Suprapubic skin (tissue), 4 donors: Measurements from ENCODE around the gene ANTXR1. TPM values are rescaled to one million over a fixed set of nuclear protein-coding genes. Genes with fewer than 3 reads are reported as not detected.

Source experiments
- DNase-seq, 2 donors: peaks; one replicate each; pipeline ENCODE4 v3.0.0-alpha.2; 2019; ENCODE audit warnings: low spot score in 2 of 2
- H3K27ac ChIP-seq: fragments of 200-600 bp; sonication (generic); one replicate; pipeline ENCODE4 v1.5.1; 2019
- H3K27me3 ChIP-seq: fragments of 200-600 bp; sonication (generic); one replicate; pipeline ENCODE4 v1.5.1; 2019
- H3K36me3 ChIP-seq: fragments of 200-600 bp; sonication (generic); one replicate; pipeline ENCODE4 v1.5.1; 2019
- H3K4me1 ChIP-seq: fragments of 200-600 bp; sonication (generic); one replicate; pipeline ENCODE4 v1.5.1; 2019
- H3K4me3 ChIP-seq: fragments of 200-600 bp; sonication (generic); one replicate; pipeline ENCODE4 v1.5.1; 2019; ENCODE audit warnings: mild to moderate bottlenecking
- H3K9me3 ChIP-seq: fragments of 200-600 bp; sonication (generic); one replicate; pipeline ENCODE4 v1.5.1; 2019
- EP300 ChIP-seq: sonication (generic); formaldehyde crosslinking; IDR thresholded peaks from one replicate; pipeline ENCODE4 v1.6.1; 2017; ENCODE audit warnings: antibody characterized with exemption
- POLR2A ChIP-seq, 2 donors: fragments of 450-650 bp; IDR thresholded peaks; one replicate each; pipeline ENCODE4 v1.6.1; 2017; ENCODE audit warnings: antibody characterized with exemption in 2 of 2, mild to moderate bottlenecking in 2 of 2, moderate library complexity in 2 of 2
- POLR2AphosphoS5 ChIP-seq, 3 donors: sonication (generic); formaldehyde crosslinking; IDR thresholded peaks; one replicate each; pipeline ENCODE4 v1.6.1; 2017; ENCODE audit warnings: antibody characterized with exemption in 3 of 3
- WGBS: methylation state at CpG from one replicate; pipeline ENCODE4 v1.1.5; 2018; 5-methylcytosine and 5-hydroxymethylcytosine counted together
- total RNA-seq, 4 donors: library from RNA; depleted of rRNA; stranded (reverse); fragments of >200 nt; gene quantifications; one replicate each; pipeline ENCODE4 v1.1.0, GENCODE V29; 2016
- TF ChIP-seq, protein P1 (sequence below), 2 donors: fragments of 200-600 bp in 1 of 2; fragments of 450-650 bp in 1 of 2; sonication (generic) in 1 of 2; IDR thresholded peaks; one replicate each; pipeline ENCODE4 v1.5.1; 2016 to 2019; ENCODE audit warnings: antibody characterized with exemption in 2 of 2, mild to moderate bottlenecking in 1 of 2, moderate library complexity in 1 of 2

Gene ANTXR1
- total RNA-seq, 4 donors from 2014 or later = 35.5 to 111 (median 66.6) TPM

DNA sequence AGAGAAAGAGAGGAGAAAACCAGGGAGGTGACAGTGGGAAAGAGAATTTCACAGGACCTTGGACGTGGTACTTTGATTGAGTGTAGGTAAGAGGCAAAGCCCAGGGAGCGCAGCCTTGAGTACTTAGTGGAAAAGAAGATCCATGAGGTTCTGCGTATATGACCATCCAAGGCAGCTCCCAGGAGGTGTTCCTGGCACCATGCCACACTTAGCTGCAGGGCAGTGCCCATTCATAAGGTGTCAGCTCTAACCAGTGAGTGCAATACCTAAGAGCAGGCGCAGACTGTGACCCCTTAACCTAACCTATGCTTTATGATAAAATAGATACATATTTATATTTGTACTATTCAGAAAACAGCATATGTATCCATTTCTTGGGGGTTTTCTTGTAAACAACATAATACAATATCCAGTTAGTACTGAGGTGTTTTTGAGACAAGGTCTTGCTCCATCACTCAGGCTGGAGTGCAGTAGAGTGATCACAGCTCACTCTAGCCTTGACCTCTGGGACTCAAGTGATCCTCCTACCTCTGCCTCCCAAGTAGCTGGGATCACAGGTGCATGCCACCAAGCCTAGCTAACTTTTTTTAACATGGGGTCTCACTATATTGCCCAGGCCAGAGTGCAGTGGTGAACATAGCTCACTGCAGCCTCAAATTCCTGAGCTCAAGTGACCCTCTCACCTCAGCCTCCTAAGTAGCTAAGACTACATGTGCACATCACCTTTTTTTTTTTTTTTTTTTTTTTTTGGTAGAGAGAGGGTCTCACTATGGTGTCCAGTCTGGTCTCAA, 199.5 kb downstream of the ANTXR1 start:
- Histone ChIP-seq H3K4me1 (peaks cover 22% of the 10 kb centered on the region), H3K36me3 (no peaks in the 10 kb centered on the region), H3K4me3 (no peak overlapping the region), H3K27me3 (no peaks in the 10 kb centered on the region), H3K9me3 (no peaks in the 10 kb centered on the region), H3K27ac (no peak overlapping the region)
- DNase-seq = no peak
- 96% methylated on average over 4 of the region's 4 CpGs for WGBS
- TF ChIP-seq, protein P1, sequence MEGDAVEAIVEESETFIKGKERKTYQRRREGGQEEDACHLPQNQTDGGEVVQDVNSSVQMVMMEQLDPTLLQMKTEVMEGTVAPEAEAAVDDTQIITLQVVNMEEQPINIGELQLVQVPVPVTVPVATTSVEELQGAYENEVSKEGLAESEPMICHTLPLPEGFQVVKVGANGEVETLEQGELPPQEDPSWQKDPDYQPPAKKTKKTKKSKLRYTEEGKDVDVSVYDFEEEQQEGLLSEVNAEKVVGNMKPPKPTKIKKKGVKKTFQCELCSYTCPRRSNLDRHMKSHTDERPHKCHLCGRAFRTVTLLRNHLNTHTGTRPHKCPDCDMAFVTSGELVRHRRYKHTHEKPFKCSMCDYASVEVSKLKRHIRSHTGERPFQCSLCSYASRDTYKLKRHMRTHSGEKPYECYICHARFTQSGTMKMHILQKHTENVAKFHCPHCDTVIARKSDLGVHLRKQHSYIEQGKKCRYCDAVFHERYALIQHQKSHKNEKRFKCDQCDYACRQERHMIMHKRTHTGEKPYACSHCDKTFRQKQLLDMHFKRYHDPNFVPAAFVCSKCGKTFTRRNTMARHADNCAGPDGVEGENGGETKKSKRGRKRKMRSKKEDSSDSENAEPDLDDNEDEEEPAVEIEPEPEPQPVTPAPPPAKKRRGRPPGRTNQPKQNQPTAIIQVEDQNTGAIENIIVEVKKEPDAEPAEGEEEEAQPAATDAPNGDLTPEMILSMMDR (IDR thresholded peaks at IDR 0.05) = no peak
- TF ChIP-seq POLR2AphosphoS5 (IDR thresholded peaks at IDR 0.05) (no peak), EP300 (no peak), POLR2A (IDR thresholded peaks at IDR 0.05) (no peak)

DNA sequence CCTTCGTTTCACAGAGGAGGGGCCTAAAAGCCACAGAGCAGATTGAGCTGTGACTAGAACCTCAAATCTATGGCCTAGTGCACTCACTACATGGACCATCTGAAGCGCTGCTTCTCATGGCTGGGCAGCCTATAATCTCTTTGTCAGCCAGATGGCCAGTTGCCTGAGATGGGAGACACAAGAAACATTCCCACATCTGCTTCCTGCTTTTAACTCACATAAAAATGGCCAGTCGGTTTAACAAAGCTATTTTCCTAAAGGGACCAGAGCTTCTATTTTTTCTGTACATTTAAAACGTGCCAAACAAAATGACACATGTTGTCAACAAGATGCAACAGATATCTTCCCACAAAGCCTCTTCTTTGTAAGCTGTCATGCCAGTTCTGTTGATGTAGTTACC, 200.2 kb downstream of the ANTXR1 start:
- Histone ChIP-seq H3K36me3 (no peaks in the 10 kb centered on the region), H3K27ac (no peak overlapping the region), H3K4me3 (no peak overlapping the region), H3K27me3 (no peaks in the 10 kb centered on the region), H3K4me1 (peaks cover 22% of the 10 kb centered on the region), H3K9me3 (no peaks in the 10 kb centered on the region)
- TF ChIP-seq POLR2A (IDR thresholded peaks at IDR 0.05) = no peak
- no peak for DNase-seq
- WGBS = 24% methylated on average over 4 of the region's 4 CpGs

DNA sequence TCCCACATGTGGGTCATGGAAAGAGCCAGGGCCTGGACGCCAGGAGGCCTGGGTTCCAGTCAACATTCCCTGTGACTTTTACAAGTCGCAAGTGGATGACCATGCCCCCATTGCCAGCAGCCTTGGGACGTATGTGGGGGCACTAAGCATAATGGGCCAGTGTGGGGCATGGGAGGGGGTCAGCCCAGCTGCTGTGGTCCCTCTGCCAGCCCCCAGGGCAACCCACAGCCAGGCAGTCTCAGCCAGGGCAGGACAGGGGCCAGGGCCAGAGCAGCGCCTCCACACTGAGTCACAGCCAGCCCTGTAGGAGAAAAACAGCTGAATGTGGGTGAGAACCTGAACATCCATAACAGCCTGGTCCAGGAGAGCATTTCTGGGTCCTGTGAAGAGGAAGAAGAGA, 200.8 kb downstream of the ANTXR1 start:
- Histone ChIP-seq H3K9me3 (no peaks in the 10 kb centered on the region), H3K27me3 (no peaks in the 10 kb centered on the region), H3K36me3 (no peaks in the 10 kb centered on the region), H3K27ac (no peak overlapping the region), H3K4me1 (peaks cover 22% of the 10 kb centered on the region), H3K4me3 (no peak overlapping the region)
- no peak for TF ChIP-seq EP300
- TF ChIP-seq, protein P1 (IDR thresholded peaks at IDR 0.05) = no peak
- TF ChIP-seq POLR2A (IDR thresholded peaks at IDR 0.05) = no peak
- TF ChIP-seq POLR2AphosphoS5 (IDR thresholded peaks at IDR 0.05) = no peak
- 63% methylated on average over 4 of the region's 4 CpGs for WGBS
- no peak for DNase-seq

DNA sequence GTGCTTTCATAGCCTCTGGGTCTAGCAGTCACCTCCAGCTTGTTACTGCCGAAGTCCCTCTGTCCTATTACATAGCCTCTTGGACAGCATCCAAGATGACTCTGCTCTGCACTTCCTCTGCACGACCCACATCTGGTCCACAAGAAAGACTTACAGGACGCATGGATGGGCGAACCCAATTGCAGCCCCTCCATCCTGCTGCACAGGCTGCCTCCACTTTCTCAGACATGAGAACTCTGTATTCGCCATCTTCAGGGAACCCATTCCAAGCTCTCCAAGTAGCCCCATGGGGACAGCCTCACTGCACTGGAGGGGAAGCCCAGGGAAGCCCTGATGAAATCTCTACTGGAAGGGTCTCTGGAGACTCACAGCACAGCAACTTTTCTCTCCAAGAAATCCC, 201.9 kb downstream of the ANTXR1 start:
- Histone ChIP-seq H3K27ac (no peak overlapping the region), H3K9me3 (no peaks in the 10 kb centered on the region), H3K36me3 (no peaks in the 10 kb centered on the region), H3K4me1 (peaks cover 22% of the 10 kb centered on the region), H3K27me3 (no peaks in the 10 kb centered on the region), H3K4me3 (no peak overlapping the region)
- DNase-seq = no peak
- WGBS = 37% methylated on average over 5 of the region's 5 CpGs
- TF ChIP-seq, protein P1 (IDR thresholded peaks at IDR 0.05) = no peak
- TF ChIP-seq EP300 (no peak), POLR2A (IDR thresholded peaks at IDR 0.05) (no peak), POLR2AphosphoS5 (IDR thresholded peaks at IDR 0.05) (no peak)

DNA sequence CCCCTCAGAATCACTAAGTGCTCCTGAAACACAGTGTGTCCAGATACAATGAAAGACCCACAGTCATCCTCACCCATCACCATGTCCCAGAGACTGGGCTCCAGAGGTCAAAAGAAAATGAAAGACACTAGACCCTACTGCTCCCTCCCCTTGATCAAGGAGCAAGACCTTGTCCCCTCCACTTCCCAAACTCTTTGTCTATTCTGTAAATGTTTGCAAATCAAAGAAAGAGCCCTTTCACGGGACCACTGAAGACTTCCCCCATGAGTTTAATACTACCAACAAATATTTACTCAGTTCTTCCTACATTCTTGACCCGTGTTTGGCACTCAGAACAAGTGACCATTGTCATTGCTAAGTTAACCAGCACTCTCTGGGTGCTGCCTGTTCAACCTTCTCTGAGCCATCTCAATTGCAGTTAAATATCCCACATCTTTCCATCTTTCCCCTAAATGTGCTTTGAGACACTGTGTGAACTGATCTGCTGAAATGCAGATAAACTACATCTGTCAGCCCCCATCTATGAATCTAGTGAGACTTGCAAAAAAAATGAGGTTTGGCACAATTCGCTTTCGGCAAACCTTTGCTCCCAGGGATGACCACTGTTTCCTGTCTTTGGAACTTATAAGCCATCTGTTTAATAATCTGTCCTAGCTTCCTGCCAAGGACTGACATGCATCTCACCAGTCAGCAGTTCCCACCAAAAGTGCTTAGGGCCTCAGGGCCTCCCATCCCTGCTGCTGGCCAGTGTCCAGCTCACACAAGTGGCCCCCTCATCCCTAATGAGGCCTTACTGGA, 203.8 kb downstream of the ANTXR1 start:
- H3K27me3 ChIP-seq = no peaks in the 10 kb centered on the region
- no peak for DNase-seq
- H3K4me3 ChIP-seq = no peak overlapping the region
- peaks cover 19% of the 10 kb centered on the region for H3K4me1 ChIP-seq
- TF ChIP-seq POLR2A (IDR thresholded peaks at IDR 0.05) = no peak
- no peak for TF ChIP-seq EP300
- TF ChIP-seq, protein P1 (IDR thresholded peaks at IDR 0.05) = no peak
- TF ChIP-seq POLR2AphosphoS5 (IDR thresholded peaks at IDR 0.05) = no peak
- H3K36me3 ChIP-seq = no peaks in the 10 kb centered on the region
- no peaks in the 10 kb centered on the region for H3K9me3 ChIP-seq
- no peak overlapping the region for H3K27ac ChIP-seq
- 62% methylated on average over 4 of the region's 4 CpGs for WGBS
